Thyroid gland (tissue), 4 donors: ENCODE data around the gene FOXF2. TPM values are rescaled to one million over a fixed set of nuclear protein-coding genes. Genes with fewer than 3 reads are reported as not detected.
A peak's percentile ranks its signal among the peaks of the same experiment; 100 is the strongest.

Experiments
- DNase-seq, 2 donors: peaks; one replicate each; pipeline ENCODE4 v3.0.0-alpha.2; 2019
- H3K27ac ChIP-seq, 3 donors: fragments of 200-600 bp; sonication (generic); 1 replicate in 2 of 3; 2 replicates in 1 of 3; pipeline ENCODE4 v1.5.1; 2016 to 2019; ENCODE audit warnings: mild to moderate bottlenecking in 1 of 3, moderate library complexity in 1 of 3
- H3K27me3 ChIP-seq: fragments of 200-600 bp; sonication (generic); one replicate; pipeline ENCODE4 v1.5.1; 2019
- H3K36me3 ChIP-seq, 2 donors: fragments of 200-600 bp; sonication (generic); one replicate each; pipeline ENCODE4 v1.5.1; 2016 to 2019
- H3K4me1 ChIP-seq, 2 donors: fragments of 200-600 bp; sonication (generic); one replicate each; pipeline ENCODE4 v1.5.1; 2017 to 2019
- H3K4me3 ChIP-seq, 3 donors: fragments of 200-600 bp; sonication (generic); replicated peaks in 1 of 3; 1 replicate in 2 of 3; 2 replicates in 1 of 3; pipeline ENCODE4 v1.5.1; 2016; ENCODE audit warnings: mild to moderate bottlenecking in 1 of 3
- H3K9me3 ChIP-seq: fragments of 200-600 bp; sonication (generic); one replicate; pipeline ENCODE4 v1.5.1; 2017
- POLR2A ChIP-seq, 2 donors: fragments of 450-650 bp; IDR thresholded peaks; one replicate each; pipeline ENCODE4 v1.6.1; 2017; ENCODE audit warnings: antibody characterized with exemption in 2 of 2, mild to moderate bottlenecking in 2 of 2, moderate library complexity in 1 of 2
- WGBS, 2 donors: methylation state at CpG; one replicate each; pipeline ENCODE4 v1.1.5; 2017; 5-methylcytosine and 5-hydroxymethylcytosine counted together
- intact Hi-C: fragments of 100-400 bp; cut with DNase I; formaldehyde crosslinking; loops from one replicate; pipeline ENCODE4 v1.15.1; 2023
- total RNA-seq, 4 donors: library from RNA; depleted of rRNA; stranded (reverse); fragments of >200 nt; gene quantifications; one replicate each; pipeline ENCODE4 v1.2.3, GENCODE V29; 2016
- TF ChIP-seq, protein P1 (sequence below), 6 experiments: fragments of 200-600 bp in 3 of 6; fragments of 450-650 bp in 3 of 6; sonication (generic) in 3 of 6; IDR thresholded peaks; one replicate each; pipeline ENCODE4 v1.5.1; 2016 to 2019; ENCODE audit warnings: antibody characterized with exemption in 6 of 6, mild to moderate bottlenecking in 2 of 6, inconsistent platforms in 1 of 6, moderate library complexity in 1 of 6

The FOXF2 gene
- total RNA-seq, 4 donors from 2014 or later, result 1.3 to 2.0 (median 1.7) TPM

- WGBS, 2 donors, result 56 to 60% methylated on average over 15 of the region's 15 CpGs
- TF ChIP-seq POLR2A (IDR thresholded peaks at IDR 0.05), result no peak
- TF ChIP-seq, protein P1, sequence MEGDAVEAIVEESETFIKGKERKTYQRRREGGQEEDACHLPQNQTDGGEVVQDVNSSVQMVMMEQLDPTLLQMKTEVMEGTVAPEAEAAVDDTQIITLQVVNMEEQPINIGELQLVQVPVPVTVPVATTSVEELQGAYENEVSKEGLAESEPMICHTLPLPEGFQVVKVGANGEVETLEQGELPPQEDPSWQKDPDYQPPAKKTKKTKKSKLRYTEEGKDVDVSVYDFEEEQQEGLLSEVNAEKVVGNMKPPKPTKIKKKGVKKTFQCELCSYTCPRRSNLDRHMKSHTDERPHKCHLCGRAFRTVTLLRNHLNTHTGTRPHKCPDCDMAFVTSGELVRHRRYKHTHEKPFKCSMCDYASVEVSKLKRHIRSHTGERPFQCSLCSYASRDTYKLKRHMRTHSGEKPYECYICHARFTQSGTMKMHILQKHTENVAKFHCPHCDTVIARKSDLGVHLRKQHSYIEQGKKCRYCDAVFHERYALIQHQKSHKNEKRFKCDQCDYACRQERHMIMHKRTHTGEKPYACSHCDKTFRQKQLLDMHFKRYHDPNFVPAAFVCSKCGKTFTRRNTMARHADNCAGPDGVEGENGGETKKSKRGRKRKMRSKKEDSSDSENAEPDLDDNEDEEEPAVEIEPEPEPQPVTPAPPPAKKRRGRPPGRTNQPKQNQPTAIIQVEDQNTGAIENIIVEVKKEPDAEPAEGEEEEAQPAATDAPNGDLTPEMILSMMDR (IDR thresholded peaks at IDR 0.05), result no peak
- Histone ChIP-seq H3K9me3 (no peaks in the 10 kb centered on the region), H3K27me3 (peaks cover 33% of the 10 kb centered on the region), H3K36me3 (no peaks in the 10 kb centered on the region), H3K4me3 (no peak overlapping the region), H3K27ac (no peak overlapping the region), H3K4me1 (peaks cover 8 to 16% of the 10 kb centered on the region in 2 donors)
- no peak for DNase-seq
- intact Hi-C loops, result no loop called here
These were observed 6.8 kb downstream of the FOXF2 start for GRCh38 chr6:1395941-1396908.

- no peak overlapping the region for H3K27ac ChIP-seq
These were observed 7.8 kb downstream of the FOXF2 start for GRCh38 chr6:1396952-1397868.

DNA sequence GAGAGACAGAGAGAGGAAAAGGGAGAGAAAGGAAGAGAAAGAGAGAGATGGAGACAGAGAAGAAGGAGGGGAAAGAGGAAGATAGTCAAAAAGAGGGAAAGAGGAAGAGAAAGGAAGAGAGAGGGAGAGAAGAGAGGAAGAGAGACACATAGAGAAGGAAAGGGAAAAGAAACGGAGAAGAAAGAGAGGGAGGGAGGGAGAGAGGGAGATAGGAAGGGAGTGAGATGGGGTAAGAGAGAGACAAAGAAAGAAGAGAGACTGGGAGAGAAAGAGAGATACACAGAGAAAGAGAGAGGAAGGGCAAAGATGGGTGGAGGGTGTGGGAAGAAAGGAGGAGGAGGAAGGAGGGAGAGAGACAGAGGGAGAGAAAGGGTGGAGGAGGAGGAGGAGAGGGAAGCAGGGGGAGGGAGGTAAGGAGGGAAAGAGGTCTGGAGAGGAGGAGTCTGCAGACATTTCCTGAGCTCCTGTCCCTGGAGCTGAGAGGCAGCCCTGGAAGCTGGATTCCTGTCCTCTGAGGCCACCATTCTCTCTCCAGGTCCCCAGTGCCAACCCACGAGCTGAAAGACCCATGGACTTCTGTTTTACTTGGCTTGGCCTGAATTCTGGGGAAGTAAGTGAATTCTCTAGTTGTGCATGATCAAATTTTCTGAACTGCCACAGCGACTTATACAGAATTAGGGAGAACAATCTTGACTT lies 9.9 kb downstream of the FOXF2 start:
- intact Hi-C loops, result no loop called here
- Histone ChIP-seq H3K27ac (no peak overlapping the region), H3K36me3 (no peaks in the 10 kb centered on the region), H3K4me3 (no peak overlapping the region), H3K27me3 (peaks cover 13% of the 10 kb centered on the region), H3K9me3 (no peaks in the 10 kb centered on the region), H3K4me1 (no peaks in the 10 kb centered on the region)
- no peak for DNase-seq
- 65% methylated on average over 3 of the region's 3 CpGs for WGBS, 2 donors
- TF ChIP-seq, protein P1 (IDR thresholded peaks at IDR 0.05), result no peak
- no peak for TF ChIP-seq POLR2A (IDR thresholded peaks at IDR 0.05)

More at GRCh38 chr6:1396952-1397868, 7.8 kb downstream of the FOXF2 start:
- Histone ChIP-seq H3K4me1 (peaks cover 8 to 16% of the 10 kb centered on the region in 2 donors), H3K4me3 (no peak overlapping the region), H3K36me3 (no peaks in the 10 kb centered on the region), H3K27me3 (peaks cover 28% of the 10 kb centered on the region), H3K9me3 (no peaks in the 10 kb centered on the region)
- DNase-seq, result peak; percentile 68 to 73
- WGBS, 2 donors, result 30 to 32% methylated on average over 28 of the region's 28 CpGs
- TF ChIP-seq, protein P1 (IDR thresholded peaks at IDR 0.05), result peak; percentile 66 to 94 (median 78)
- no peak for TF ChIP-seq POLR2A (IDR thresholded peaks at IDR 0.05)
- intact Hi-C loops, result no loop called here

DNA sequence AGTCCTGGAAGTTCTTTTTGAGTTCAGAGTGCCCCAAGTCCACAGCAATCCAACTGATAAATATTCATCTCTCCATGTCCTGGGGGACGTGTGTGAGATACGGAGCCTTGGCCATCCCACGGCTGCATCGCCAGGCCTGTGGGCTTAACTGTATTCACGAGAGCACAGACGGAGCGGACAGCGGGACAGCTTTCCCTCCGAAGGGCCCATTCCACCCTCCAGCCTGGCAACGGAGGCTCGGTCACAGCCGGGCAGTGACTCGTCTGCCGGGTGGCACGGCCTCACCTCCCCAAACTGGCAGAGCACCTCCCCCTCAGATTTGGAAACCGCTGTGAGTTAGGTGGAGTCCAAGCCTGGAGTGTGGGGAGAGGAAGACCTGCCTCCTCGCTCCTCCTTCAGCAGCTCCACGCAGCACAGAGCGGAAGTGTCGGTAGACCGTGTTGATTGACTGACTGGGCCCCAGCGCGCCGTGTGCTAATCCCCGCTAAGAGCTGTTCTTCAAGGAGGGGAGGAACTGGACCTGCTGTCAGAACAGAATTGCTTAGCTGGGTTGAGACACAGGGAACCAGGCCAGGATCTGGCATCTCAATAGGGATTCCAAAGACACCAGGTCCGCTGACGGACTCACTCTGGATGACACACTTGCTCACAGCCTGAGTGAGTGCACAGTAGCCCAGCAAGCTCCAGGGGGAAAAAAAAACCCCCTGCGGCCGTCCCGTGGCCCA lies 10.9 kb downstream of the FOXF2 start:
- DNase-seq, result no peak
- no peaks in the 10 kb centered on the region for H3K9me3 ChIP-seq
- H3K4me3 ChIP-seq, result no peak overlapping the region
- WGBS, 2 donors, result 90 to 93% methylated on average over 30 of the region's 30 CpGs
- H3K4me1 ChIP-seq, result no peaks in the 10 kb centered on the region
- peaks cover 13% of the 10 kb centered on the region for H3K27me3 ChIP-seq
- H3K27ac ChIP-seq, result no peak overlapping the region
- H3K36me3 ChIP-seq, result no peaks in the 10 kb centered on the region
- intact Hi-C loops, result no loop called here
- no peak for TF ChIP-seq POLR2A (IDR thresholded peaks at IDR 0.05)
- TF ChIP-seq, protein P1 (IDR thresholded peaks at IDR 0.05), result no peak
